NCI-H187 treated with DMSO at 0.1 percent for 48 hours (cell line): ENCODE data around the gene DKK3.

Source experiments
- DNase-seq: peaks from one replicate; lab custom pipeline; 2025; lab: John Stamatoyannopoulos, UW

DKK3 gene

GRCh38 chr11:11937957-11938356 lies 70.5 kb downstream of the DKK3 start:
- no peak for DNase-seq

DNA sequence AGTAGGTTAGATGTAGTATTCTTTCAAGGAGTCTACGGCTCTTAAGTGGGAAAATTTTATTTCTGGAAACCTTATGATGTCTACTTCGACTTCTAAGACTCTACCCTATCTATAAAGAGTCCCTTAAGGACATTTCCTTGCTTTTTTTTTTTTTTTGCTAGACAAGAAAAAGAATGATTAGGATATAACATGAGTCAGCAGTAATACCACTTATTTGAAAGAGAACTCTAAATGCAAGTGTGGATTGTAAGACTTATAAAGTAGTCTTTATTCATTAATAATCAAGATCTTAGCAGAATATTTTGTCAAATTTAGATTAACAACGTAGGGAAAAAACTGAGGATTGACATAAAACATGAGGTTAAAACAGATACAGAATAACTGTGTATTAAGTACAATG lies 71.0 kb downstream of the DKK3 start:
- no peak for DNase-seq

DNA sequence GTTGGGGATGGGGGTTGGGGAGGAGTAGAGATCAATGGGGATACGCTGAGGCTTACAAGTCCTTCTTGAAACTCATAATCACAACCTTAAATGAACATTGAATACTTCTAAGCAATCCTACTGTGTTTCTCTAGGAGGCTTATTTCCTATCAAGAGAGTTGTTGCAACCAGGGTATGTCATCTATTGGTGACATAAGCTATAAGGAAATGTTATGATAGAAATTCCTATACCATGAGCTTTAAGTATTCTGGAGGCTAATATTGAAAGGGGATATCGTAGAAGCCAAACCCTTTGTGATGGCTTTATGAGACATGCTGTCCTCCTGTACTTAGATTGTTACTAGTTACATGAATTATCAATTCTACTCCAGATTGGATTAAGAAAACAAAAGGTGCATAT lies 72.9 kb downstream of the DKK3 start:
- DNase-seq, result no peak

DNA sequence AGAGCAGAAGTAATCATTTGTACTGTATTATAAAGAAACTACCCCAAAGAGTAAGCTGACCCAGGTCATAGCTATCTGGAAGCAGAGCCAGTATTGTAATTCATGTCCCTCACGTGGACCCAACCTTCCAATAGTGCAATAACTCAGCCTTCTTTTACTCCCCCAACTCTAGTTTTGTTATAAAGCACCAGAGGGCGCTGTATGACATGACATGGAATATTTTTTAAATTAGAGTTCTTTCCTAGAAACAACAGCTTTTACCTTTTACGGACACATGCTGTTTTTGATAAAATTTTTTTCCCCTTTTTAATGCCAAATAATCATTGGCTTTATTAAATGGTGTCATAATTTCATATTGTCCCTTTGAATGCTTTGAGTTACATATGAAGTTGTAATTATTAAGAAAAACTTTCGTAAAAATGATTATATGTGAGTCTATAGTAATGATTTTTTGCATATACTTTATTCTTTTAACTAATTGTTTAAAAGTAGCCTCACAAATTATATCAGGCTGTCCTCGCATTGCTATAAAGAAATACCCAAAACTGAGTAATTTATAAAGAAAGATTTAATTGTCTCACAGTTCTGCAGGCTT lies 76.9 kb downstream of the DKK3 start:
- DNase-seq, result no peak

DNA sequence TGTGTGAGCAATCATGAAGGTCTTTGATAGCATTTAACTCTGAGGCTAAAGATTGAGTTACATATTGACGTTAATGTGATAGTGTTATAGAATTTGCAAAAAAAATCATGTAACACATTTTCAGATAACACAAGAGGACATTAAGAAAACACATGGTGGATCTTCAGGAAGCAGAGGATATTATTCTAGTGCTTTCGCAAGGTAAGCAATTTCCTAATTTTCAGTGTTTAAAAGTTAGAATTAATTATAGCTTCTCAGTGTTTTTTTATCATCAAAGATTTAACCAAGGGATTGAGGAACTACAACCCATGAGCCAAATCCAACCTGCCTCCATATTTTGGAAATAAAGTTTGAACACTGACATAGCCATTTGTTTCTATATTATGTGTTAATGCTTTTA lies 78.5 kb downstream of the DKK3 start:
- no peak for DNase-seq

DNA sequence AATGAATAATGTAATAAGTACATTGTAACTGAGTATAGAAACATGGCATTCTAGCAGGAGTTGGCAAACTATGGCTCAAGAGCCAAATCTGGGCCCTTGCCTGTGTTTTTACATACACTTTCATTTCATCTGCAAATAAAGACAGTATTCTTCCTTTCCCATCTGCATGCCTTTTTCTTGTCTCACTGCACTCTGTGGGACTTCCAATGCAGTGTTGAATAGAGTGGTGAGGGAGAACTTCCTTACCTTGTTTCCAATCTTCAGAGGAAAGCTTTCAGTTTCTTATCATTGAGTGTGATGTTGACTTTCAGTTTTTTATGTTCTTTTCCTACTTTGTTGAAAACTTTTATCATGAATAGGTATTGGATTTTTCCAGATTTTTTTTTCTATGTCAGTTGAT lies 84.6 kb downstream of the DKK3 start:
- DNase-seq, result no peak

- DNase-seq, result no peak
These were observed 91.4 kb downstream of the DKK3 start for GRCh38 chr11:11916981-11917399.

- DNase-seq, result no peak
These were observed 92.8 kb downstream of the DKK3 start for GRCh38 chr11:11915625-11916024.

DNA sequence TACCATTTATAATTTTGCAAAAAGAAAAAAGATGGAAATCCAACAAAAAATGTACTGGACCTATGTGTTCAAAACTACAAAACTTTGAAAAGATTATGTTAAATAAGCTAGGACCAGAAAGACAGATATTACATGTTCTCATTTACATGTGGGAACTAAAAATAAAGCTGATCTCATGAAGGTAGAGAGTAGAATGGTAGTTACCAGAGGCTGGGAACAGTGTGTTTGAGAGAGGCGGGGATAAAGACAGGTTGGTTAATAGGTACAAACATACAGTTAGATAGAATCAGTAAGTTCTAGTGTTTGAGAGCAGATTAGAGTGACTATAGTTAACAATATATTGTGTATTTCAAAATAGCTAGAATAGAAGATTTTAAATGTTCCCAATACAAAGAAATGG lies 95.0 kb downstream of the DKK3 start:
- no peak for DNase-seq
